ENCODE data around the gene HAL. TPM values are rescaled to one million over a fixed set of nuclear protein-coding genes. Genes with fewer than 3 reads are reported as not detected.

Gene HAL, protein sequence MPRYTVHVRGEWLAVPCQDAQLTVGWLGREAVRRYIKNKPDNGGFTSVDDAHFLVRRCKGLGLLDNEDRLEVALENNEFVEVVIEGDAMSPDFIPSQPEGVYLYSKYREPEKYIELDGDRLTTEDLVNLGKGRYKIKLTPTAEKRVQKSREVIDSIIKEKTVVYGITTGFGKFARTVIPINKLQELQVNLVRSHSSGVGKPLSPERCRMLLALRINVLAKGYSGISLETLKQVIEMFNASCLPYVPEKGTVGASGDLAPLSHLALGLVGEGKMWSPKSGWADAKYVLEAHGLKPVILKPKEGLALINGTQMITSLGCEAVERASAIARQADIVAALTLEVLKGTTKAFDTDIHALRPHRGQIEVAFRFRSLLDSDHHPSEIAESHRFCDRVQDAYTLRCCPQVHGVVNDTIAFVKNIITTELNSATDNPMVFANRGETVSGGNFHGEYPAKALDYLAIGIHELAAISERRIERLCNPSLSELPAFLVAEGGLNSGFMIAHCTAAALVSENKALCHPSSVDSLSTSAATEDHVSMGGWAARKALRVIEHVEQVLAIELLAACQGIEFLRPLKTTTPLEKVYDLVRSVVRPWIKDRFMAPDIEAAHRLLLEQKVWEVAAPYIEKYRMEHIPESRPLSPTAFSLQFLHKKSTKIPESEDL
- total RNA-seq (2013; cell fraction: nucleolus; rRNA removed) = 0.35 and 0.76 TPM in 2 replicates
- total RNA-seq (2014; rRNA removed) = 0.45 TPM in 1 of 2 replicates, not detected in the other
- 0.04 TPM in 1 of 2 replicates, not detected in the other for total RNA-seq (2014; rRNA removed; fragmentation: Illumina TruSeq; extraction: Trizol)
- total RNA-seq (2021) = 0.11 and 0.18 TPM in 2 replicates
- 0.09 TPM for polyA plus RNA-seq (2011; ENCODE audit: low read depth)
- polyA plus RNA-seq (2011; rRNA removed) = 0.10 and 0.14 TPM in 2 replicates
- 0.08 and 0.52 TPM in 2 replicates for polyA plus RNA-seq (2011; cell fraction: cytosol; rRNA removed)
- polyA plus RNA-seq (2011; cell fraction: nucleus; rRNA removed) = 0.69 and 2.1 TPM in 2 replicates
- polyA plus RNA-seq (2012) = 0.08 TPM in 2 replicates
- polyA plus RNA-seq (2014; fragmentation: Illumina TruSeq; extraction: Trizol) = 0.06 and 0.52 TPM in 2 replicates
- polyA plus RNA-seq (2014; fragmentation: Nextera tagmentation; extraction: Ambion mirVana) = under 1 TPM; 0.08 to 0.13 TPM
- polyA plus RNA-seq (2014; rRNA removed) = 0.13 and 0.38 TPM in 2 replicates
- under 1 TPM in 1 of 2 experiments, not detected in 1; 0.19 TPM for polyA plus RNA-seq (2016; fragmentation: Nextera tagmentation; extraction: Ambion mirVana)
- 0.07 and 0.52 TPM in 2 replicates for polyA minus RNA-seq (2011; rRNA and poly(A)+ RNA removed)
- not detected in 2 replicates for polyA minus RNA-seq (2011; cell fraction: cytosol; rRNA and poly(A)+ RNA removed)
- 0.85 and 3.6 TPM in 2 replicates for polyA minus RNA-seq (2011; cell fraction: nucleus; rRNA and poly(A)+ RNA removed)
- Bru-seq, nascent RNA = percentile 28 among the genes with signal in this experiment
- percentile 32 among the genes with signal in this experiment for BruChase-seq, experiment 1, labeled RNA remaining after a 6-hour chase
- percentile 36 among the genes with signal in this experiment for BruChase-seq, experiment 2, labeled RNA remaining after a 2-hour chase
- long read RNA-seq, experiment 1 = 0 reads
- long read RNA-seq, experiment 2 = 0 reads

DNA sequence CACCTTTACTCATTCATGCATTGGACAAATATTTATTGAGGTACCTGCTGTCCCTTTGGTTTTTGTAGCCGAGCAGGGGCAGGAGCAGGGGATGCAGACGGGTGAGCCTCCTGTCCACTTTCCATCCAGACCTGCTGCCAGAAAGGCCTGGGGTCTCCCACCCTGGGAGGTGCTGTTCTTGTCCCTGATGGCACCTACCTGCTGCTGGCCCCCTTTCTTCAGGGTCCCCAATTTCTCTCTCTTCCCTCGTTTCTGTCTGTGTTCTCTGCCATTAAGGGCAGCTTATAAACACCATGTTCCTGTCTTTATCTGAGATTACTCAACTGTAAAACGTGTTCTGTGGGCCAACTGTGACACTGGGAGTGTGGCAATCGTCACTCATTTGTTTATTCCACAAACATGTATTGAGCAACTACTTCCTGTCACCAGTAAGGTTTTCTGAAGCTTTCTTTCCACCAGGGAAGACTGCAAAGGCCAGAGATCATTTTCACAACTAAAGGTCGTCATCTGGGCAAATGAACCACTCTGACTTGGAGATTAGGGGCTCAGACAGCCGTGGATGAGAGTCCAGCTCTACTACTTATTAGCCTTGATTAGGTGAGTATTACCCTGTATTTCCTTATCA lies at the start of gene HAL:
Gene HAL, minus strand, starts transcription at position 311 of the 625 bp plus-strand sequence. CDS start 434 bp downstream, outside the sequence.
- ChIA-PET SMC1A (ENCODE audit: uncharacterized antibody, unreplicated experiment) (interaction anchor here (0.5 to 2.2 kb wide), 2 partner anchors 79 to 844 kb away, joined by 4 to 8 read pairs; no protein-coding TSS in a partner anchor), POLR2A (no interaction called here), CTCF (interaction anchor here (1.1 to 6.8 kb wide), 3 partner anchors 10 to 78 kb away, joined by 3 to 116 read pairs (median 3); no protein-coding TSS in a partner anchor), RAD21 (ENCODE audit: unreplicated experiment) (interaction anchor here (1.3 kb wide), 1 partner anchor 77 kb away, joined by 5 read pairs; no protein-coding TSS in a partner anchor)
- Histone ChIP-seq H3K9ac (ENCODE audit: control insufficient read depth, insufficient read depth, low read length) (no peak within 1 kb of the TSS), H3K79me2 (ENCODE audit: control insufficient read depth, insufficient read depth, low read length) (no peaks in the 10 kb centered on the region), H3K27ac (ENCODE audit: control insufficient read depth, insufficient read depth) (no peak within 1 kb of the TSS), H3K4me2 (ENCODE audit: control insufficient read depth, insufficient read depth) (no peak within 1 kb of the TSS), H3K27me3 (replicated peaks in 1 of 2; ENCODE audit: control insufficient read depth in 2 of 2, insufficient read depth in 2 of 2, low read length in 1 of 2) (no peaks in the 10 kb centered on the region), H3K4me1 (ENCODE audit: control insufficient read depth, insufficient read depth, low read length) (no peaks in the 10 kb centered on the region), H3K36me3 (ENCODE audit: control insufficient read depth in 2 of 2, insufficient read depth in 2 of 2, low read length in 1 of 2) (no peaks in the 10 kb centered on the region), H2AFZ (ENCODE audit: control insufficient read depth, low read depth, low read length) (no peak within 1 kb of the TSS), H4K20me1 (ENCODE audit: control insufficient read depth, insufficient read depth) (no peaks in the 10 kb centered on the region), H3K4me3 (no peak within 1 kb of the TSS), H3K9me3 (replicated peaks; ENCODE audit: control insufficient read depth, insufficient read depth, low read length) (no peaks in the 10 kb centered on the region)
- DNase-seq (ENCODE audit: low read depth, low spot score) (no peak), FAIRE-seq (no peak), ATAC-seq (no peak)
- TF ChIP-seq NR2C2 (IDR thresholded peaks at IDR 0.05; ENCODE audit: borderline replicate concordance, control insufficient read depth, insufficient read length, low read depth) (no peak), SUZ12 (IDR thresholded peaks at IDR 0.05; ENCODE audit: unreplicated experiment) (no peak), PAX5 (IDR thresholded peaks at IDR 0.05; ENCODE audit: borderline replicate concordance, low read depth, low read length) (no peak), MTA2 (IDR thresholded peaks at IDR 0.05; ENCODE audit: low read depth) (no peak)
- TF ChIP-seq, protein P1, sequence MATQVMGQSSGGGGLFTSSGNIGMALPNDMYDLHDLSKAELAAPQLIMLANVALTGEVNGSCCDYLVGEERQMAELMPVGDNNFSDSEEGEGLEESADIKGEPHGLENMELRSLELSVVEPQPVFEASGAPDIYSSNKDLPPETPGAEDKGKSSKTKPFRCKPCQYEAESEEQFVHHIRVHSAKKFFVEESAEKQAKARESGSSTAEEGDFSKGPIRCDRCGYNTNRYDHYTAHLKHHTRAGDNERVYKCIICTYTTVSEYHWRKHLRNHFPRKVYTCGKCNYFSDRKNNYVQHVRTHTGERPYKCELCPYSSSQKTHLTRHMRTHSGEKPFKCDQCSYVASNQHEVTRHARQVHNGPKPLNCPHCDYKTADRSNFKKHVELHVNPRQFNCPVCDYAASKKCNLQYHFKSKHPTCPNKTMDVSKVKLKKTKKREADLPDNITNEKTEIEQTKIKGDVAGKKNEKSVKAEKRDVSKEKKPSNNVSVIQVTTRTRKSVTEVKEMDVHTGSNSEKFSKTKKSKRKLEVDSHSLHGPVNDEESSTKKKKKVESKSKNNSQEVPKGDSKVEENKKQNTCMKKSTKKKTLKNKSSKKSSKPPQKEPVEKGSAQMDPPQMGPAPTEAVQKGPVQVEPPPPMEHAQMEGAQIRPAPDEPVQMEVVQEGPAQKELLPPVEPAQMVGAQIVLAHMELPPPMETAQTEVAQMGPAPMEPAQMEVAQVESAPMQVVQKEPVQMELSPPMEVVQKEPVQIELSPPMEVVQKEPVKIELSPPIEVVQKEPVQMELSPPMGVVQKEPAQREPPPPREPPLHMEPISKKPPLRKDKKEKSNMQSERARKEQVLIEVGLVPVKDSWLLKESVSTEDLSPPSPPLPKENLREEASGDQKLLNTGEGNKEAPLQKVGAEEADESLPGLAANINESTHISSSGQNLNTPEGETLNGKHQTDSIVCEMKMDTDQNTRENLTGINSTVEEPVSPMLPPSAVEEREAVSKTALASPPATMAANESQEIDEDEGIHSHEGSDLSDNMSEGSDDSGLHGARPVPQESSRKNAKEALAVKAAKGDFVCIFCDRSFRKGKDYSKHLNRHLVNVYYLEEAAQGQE (IDR thresholded peaks at IDR 0.05; ENCODE audit: low read depth, low read length) = no peak
- TF ChIP-seq, protein P2, sequence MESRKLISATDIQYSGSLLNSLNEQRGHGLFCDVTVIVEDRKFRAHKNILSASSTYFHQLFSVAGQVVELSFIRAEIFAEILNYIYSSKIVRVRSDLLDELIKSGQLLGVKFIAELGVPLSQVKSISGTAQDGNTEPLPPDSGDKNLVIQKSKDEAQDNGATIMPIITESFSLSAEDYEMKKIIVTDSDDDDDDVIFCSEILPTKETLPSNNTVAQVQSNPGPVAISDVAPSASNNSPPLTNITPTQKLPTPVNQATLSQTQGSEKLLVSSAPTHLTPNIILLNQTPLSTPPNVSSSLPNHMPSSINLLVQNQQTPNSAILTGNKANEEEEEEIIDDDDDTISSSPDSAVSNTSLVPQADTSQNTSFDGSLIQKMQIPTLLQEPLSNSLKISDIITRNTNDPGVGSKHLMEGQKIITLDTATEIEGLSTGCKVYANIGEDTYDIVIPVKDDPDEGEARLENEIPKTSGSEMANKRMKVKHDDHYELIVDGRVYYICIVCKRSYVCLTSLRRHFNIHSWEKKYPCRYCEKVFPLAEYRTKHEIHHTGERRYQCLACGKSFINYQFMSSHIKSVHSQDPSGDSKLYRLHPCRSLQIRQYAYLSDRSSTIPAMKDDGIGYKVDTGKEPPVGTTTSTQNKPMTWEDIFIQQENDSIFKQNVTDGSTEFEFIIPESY (IDR thresholded peaks at IDR 0.05) = no peak
- TF ChIP-seq, protein P3, sequence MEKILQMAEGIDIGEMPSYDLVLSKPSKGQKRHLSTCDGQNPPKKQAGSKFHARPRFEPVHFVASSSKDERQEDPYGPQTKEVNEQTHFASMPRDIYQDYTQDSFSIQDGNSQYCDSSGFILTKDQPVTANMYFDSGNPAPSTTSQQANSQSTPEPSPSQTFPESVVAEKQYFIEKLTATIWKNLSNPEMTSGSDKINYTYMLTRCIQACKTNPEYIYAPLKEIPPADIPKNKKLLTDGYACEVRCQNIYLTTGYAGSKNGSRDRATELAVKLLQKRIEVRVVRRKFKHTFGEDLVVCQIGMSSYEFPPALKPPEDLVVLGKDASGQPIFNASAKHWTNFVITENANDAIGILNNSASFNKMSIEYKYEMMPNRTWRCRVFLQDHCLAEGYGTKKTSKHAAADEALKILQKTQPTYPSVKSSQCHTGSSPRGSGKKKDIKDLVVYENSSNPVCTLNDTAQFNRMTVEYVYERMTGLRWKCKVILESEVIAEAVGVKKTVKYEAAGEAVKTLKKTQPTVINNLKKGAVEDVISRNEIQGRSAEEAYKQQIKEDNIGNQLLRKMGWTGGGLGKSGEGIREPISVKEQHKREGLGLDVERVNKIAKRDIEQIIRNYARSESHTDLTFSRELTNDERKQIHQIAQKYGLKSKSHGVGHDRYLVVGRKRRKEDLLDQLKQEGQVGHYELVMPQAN (conservative IDR thresholded peaks at IDR 0.05) = no peak
- intact Hi-C loops (cut with micrococcal nuclease; ENCODE audit: unreplicated experiment) (no loop called here), in situ Hi-C loops (cut with MboI) (no loop called here)
- BruUV-seq (replicated peaks) = no TSS peak
- 35% methylated on average over 7 of the region's 7 CpGs for WGBS (ENCODE audit: insufficient coverage, insufficient replicate concordance, low lambda C conversion rate, missing lambda C conversion rate)

Data from GM12878 (cell line).